Breast epithelium (tissue), 4 donors: ENCODE data around the gene TWIST1. TPM values are rescaled to one million over a fixed set of nuclear protein-coding genes. Genes with fewer than 3 reads are reported as not detected.

Source experiments
- DNase-seq, 2 donors: peaks; one replicate each; pipeline ENCODE4 v3.0.0-alpha.2; 2019; ENCODE audit warnings: low spot score in 2 of 2
- H3K27ac ChIP-seq, 2 donors: fragments of 200-600 bp; sonication (generic) in 1 of 2; one replicate each; pipeline ENCODE4 v1.5.1; 2016 to 2019; ENCODE audit warnings: mild to moderate bottlenecking in 1 of 2
- H3K27me3 ChIP-seq, 2 donors: fragments of 200-600 bp; sonication (generic) in 1 of 2; one replicate each; pipeline versions ENCODE4 v1.5.1 to v1.6.0; 2017 to 2019; ENCODE audit warnings: control low read depth in 1 of 2, mild to moderate bottlenecking in 1 of 2
- H3K36me3 ChIP-seq: fragments of 200-600 bp; one replicate; pipeline ENCODE4 v1.5.1; 2019
- H3K4me1 ChIP-seq, 2 donors: fragments of 200-600 bp; sonication (generic); one replicate each; pipeline ENCODE4 v1.5.1; 2016 to 2019; ENCODE audit warnings: control low read depth in 1 of 2
- H3K4me3 ChIP-seq, 3 donors: fragments of 200-600 bp; sonication (generic); 1 replicate in 2 of 3; 2 replicates in 1 of 3; pipeline ENCODE4 v1.5.1; 2016 to 2019; ENCODE audit warnings: mild to moderate bottlenecking in 3 of 3, moderate library complexity in 2 of 3
- H3K9me3 ChIP-seq, 2 donors: fragments of 200-600 bp; sonication (generic) in 1 of 2; one replicate each; pipeline ENCODE4 v1.5.1; 2016 to 2019; ENCODE audit warnings: control low read depth in 1 of 2
- CTCF ChIP-seq, 3 donors: fragments of 450-650 bp; IDR thresholded peaks; one replicate each; pipeline ENCODE4 v1.5.1; 2016 to 2017; ENCODE audit warnings: antibody characterized with exemption in 3 of 3, mild to moderate bottlenecking in 3 of 3, moderate library complexity in 3 of 3
- POLR2A ChIP-seq: fragments of 450-650 bp; IDR thresholded peaks from one replicate; pipeline ENCODE4 v1.6.1; 2016; ENCODE audit warnings: antibody characterized with exemption, mild to moderate bottlenecking, moderate library complexity
- POLR2AphosphoS5 ChIP-seq, 3 donors: sonication (generic); formaldehyde crosslinking; IDR thresholded peaks; one replicate each; pipeline ENCODE4 v1.6.1; 2017; ENCODE audit warnings: antibody characterized with exemption in 3 of 3
- intact Hi-C: fragments of 100-400 bp; cut with DNase I; formaldehyde crosslinking; loops from one replicate; pipeline ENCODE4 v1.15.1; 2023; ENCODE audit warnings: low total_unique reads
- total RNA-seq, 3 donors: library from RNA; depleted of rRNA; stranded (reverse); fragments of >200 nt; gene quantifications; one replicate each; pipeline ENCODE4 v1.1.0, GENCODE V29; 2016

Gene TWIST1
- total RNA-seq, 3 donors from 2014 or later: 7.2 to 99.5 (median 60.0) TPM

- H3K27me3 ChIP-seq: peaks cover 0 to 89% of the 10 kb centered on the region in 2 donors
- no peaks in the 10 kb centered on the region for H3K9me3 ChIP-seq
- no peak for TF ChIP-seq CTCF (IDR thresholded peaks at IDR 0.05)
- H3K27ac ChIP-seq: peak overlapping the region in 1 of 2 donors; percentile 86
- H3K4me3 ChIP-seq: peak overlapping the region; percentile 39 to 84 (median 66)
- DNase-seq: no peak
- no peaks in the 10 kb centered on the region for H3K4me1 ChIP-seq
- no peaks in the 10 kb centered on the region for H3K36me3 ChIP-seq
- intact Hi-C loops: no loop called here
Measured at GRCh38 chr7:19113002-19113350, 4.5 kb downstream of the TWIST1 start.

- Histone ChIP-seq H3K9me3 (no peaks in the 10 kb centered on the region), H3K4me1 (no peaks in the 10 kb centered on the region), H3K36me3 (no peaks in the 10 kb centered on the region), H3K4me3 (peak overlapping the region; percentile 39 to 84 (median 66)), H3K27ac (peak overlapping the region; percentile 67 to 86), H3K27me3 (peaks cover 0 to 89% of the 10 kb centered on the region in 2 donors)
- intact Hi-C loops: no loop called here
- TF ChIP-seq POLR2AphosphoS5 (IDR thresholded peaks at IDR 0.05) (peak in 1 of 3 donors; percentile 26), POLR2A (no peak)
- no peak for DNase-seq
Measured at GRCh38 chr7:19112274-19113001, 5.0 kb downstream of the TWIST1 start.

GRCh38 chr7:19111474-19112273, 5.8 kb downstream of the TWIST1 start:
- peak overlapping the region; percentile 67 to 86 for H3K27ac ChIP-seq

GRCh38 chr7:19110776-19111175, 6.7 kb downstream of the TWIST1 start:
- no peaks in the 10 kb centered on the region for H3K4me1 ChIP-seq
- intact Hi-C loops: no loop called here
- H3K4me3 ChIP-seq: peak overlapping the region in 2 of 3 donors; percentile 14 to 30
- TF ChIP-seq POLR2A: no peak
- no peaks in the 10 kb centered on the region for H3K9me3 ChIP-seq
- peaks cover 0 to 93% of the 10 kb centered on the region in 2 donors for H3K27me3 ChIP-seq
- H3K36me3 ChIP-seq: no peaks in the 10 kb centered on the region
- H3K27ac ChIP-seq: peak overlapping the region; percentile 42 to 68
- DNase-seq: no peak

More at GRCh38 chr7:19111474-19112273, 5.8 kb downstream of the TWIST1 start:
- Histone ChIP-seq H3K36me3 (no peaks in the 10 kb centered on the region), H3K4me1 (no peaks in the 10 kb centered on the region), H3K9me3 (no peaks in the 10 kb centered on the region), H3K4me3 (peak overlapping the region; percentile 39 to 84 (median 66)), H3K27me3 (peaks cover 0 to 92% of the 10 kb centered on the region in 2 donors)
- TF ChIP-seq CTCF (IDR thresholded peaks at IDR 0.05) (no peak), POLR2AphosphoS5 (IDR thresholded peaks at IDR 0.05) (no peak), POLR2A (no peak)
- DNase-seq: no peak
- intact Hi-C loops: no loop called here

- H3K27ac ChIP-seq: peak overlapping the region; percentile 42 to 68
- no peaks in the 10 kb centered on the region for H3K9me3 ChIP-seq
- H3K4me3 ChIP-seq: peak overlapping the region in 1 of 3 donors; percentile 30
- no peaks in the 10 kb centered on the region for H3K36me3 ChIP-seq
- TF ChIP-seq CTCF (IDR thresholded peaks at IDR 0.05) (no peak), POLR2AphosphoS5 (IDR thresholded peaks at IDR 0.05) (no peak), POLR2A (no peak)
- intact Hi-C loops: no loop called here
- H3K4me1 ChIP-seq: no peaks in the 10 kb centered on the region
- DNase-seq: no peak
- peaks cover 0 to 92% of the 10 kb centered on the region in 2 donors for H3K27me3 ChIP-seq
Measured at GRCh38 chr7:19110026-19110730, 7.3 kb downstream of the TWIST1 start.
